Activated CD8-positive, alpha-beta memory T cell treated with anti-CD3 and anti-CD28 coated beads for 36 hours (primary cell): ENCODE measurements around the gene BARHL1. TPM values are rescaled to one million over a fixed set of nuclear protein-coding genes. Genes with fewer than 3 reads are reported as not detected.

ENCODE experiments used
- CTCF ChIA-PET: fragments of 350-600 bp; sonication (Branson Sonifier 250); formaldehyde crosslinking; loops from one replicate; lab custom pipeline; 2021; ENCODE audit warnings: antibody characterized with exemption; lab: Charles Lee
- POLR2A ChIA-PET: fragments of 350-600 bp; sonication (Branson Sonifier 250); formaldehyde crosslinking; loops from one replicate; lab custom pipeline; 2021; ENCODE audit warnings: antibody characterized with exemption; lab: Charles Lee
- total RNA-seq, 2 experiments: library from RNA; stranded (reverse); gene quantifications; one replicate each; pipeline ENCODE4 v1.2.3, GENCODE V29; 2021

BARHL1 gene
- total RNA-seq, 2 experiments from 2014 or later = not detected

GRCh38 chr9:132597073-132597775 is 14.8 kb downstream of the BARHL1 start:
- POLR2A ChIA-PET = no interaction called here
- CTCF ChIA-PET = no interaction called here

GRCh38 chr9:132600326-132600984 is 18.0 kb downstream of the BARHL1 start:
- CTCF ChIA-PET = interaction anchor here (0.7 kb wide), 1 partner anchor 172 kb away, joined by 3 read pairs; no protein-coding TSS in a partner anchor
- POLR2A ChIA-PET = no interaction called here

GRCh38 chr9:132602207-132602606 is 19.8 kb downstream of the BARHL1 start:
- POLR2A ChIA-PET = no interaction called here
- CTCF ChIA-PET = no interaction called here

GRCh38 chr9:132605387-132605786 is 23.0 kb downstream of the BARHL1 start:
- CTCF ChIA-PET = no interaction called here
- POLR2A ChIA-PET = no interaction called here

GRCh38 chr9:132606066-132606465 is 23.7 kb downstream of the BARHL1 start:
- POLR2A ChIA-PET = no interaction called here
- CTCF ChIA-PET = no interaction called here

- CTCF ChIA-PET = interaction anchor here (1.0 kb wide), 1 partner anchor 179 kb away, joined by 4 read pairs; no protein-coding TSS in a partner anchor
Measured at GRCh38 chr9:132609184-132609583, 26.8 kb downstream of the BARHL1 start.

GRCh38 chr9:132609829-132610228 is 27.4 kb downstream of the BARHL1 start:
- CTCF ChIA-PET = interaction anchor here (1.0 kb wide), 1 partner anchor 179 kb away, joined by 4 read pairs; no protein-coding TSS in a partner anchor
- POLR2A ChIA-PET = no interaction called here

More at GRCh38 chr9:132609184-132609583, 26.8 kb downstream of the BARHL1 start:
- POLR2A ChIA-PET = no interaction called here

- ChIA-PET CTCF (no interaction called here), POLR2A (no interaction called here)
Measured at GRCh38 chr9:132610661-132611060, 28.3 kb downstream of the BARHL1 start.

GRCh38 chr9:132614324-132614723 is 31.9 kb downstream of the BARHL1 start:
- ChIA-PET CTCF (no interaction called here), POLR2A (no interaction called here)

GRCh38 chr9:132615774-132616173 is 33.4 kb downstream of the BARHL1 start:
- ChIA-PET POLR2A (no interaction called here), CTCF (no interaction called here)

GRCh38 chr9:132616725-132617124 is 34.3 kb downstream of the BARHL1 start:
- POLR2A ChIA-PET = no interaction called here
- CTCF ChIA-PET = no interaction called here

- CTCF ChIA-PET = no interaction called here
Measured at GRCh38 chr9:132622159-132622558, 39.8 kb downstream of the BARHL1 start.

GRCh38 chr9:132626285-132626684 is 43.9 kb downstream of the BARHL1 start:
- CTCF ChIA-PET = no interaction called here

More at GRCh38 chr9:132622159-132622558, 39.8 kb downstream of the BARHL1 start:
- POLR2A ChIA-PET = no interaction called here

GRCh38 chr9:132627106-132627505 is 44.7 kb downstream of the BARHL1 start:
- CTCF ChIA-PET = no interaction called here

More at GRCh38 chr9:132626285-132626684, 43.9 kb downstream of the BARHL1 start:
- POLR2A ChIA-PET = no interaction called here

GRCh38 chr9:132627594-132627993 is 45.2 kb downstream of the BARHL1 start:
- ChIA-PET POLR2A (no interaction called here), CTCF (no interaction called here)

More at GRCh38 chr9:132627106-132627505, 44.7 kb downstream of the BARHL1 start:
- POLR2A ChIA-PET = no interaction called here

GRCh38 chr9:132628746-132629145 is 46.3 kb downstream of the BARHL1 start:
- ChIA-PET POLR2A (no interaction called here), CTCF (no interaction called here)

- CTCF ChIA-PET = no interaction called here
- POLR2A ChIA-PET = no interaction called here
Measured at GRCh38 chr9:132630116-132630515, 47.7 kb downstream of the BARHL1 start.

- CTCF ChIA-PET = no interaction called here
- POLR2A ChIA-PET = no interaction called here
Measured at GRCh38 chr9:132630811-132631210, 48.4 kb downstream of the BARHL1 start.

- ChIA-PET CTCF (no interaction called here), POLR2A (no interaction called here)
Measured at GRCh38 chr9:132631280-132631679, 48.9 kb downstream of the BARHL1 start.

- ChIA-PET CTCF (no interaction called here), POLR2A (no interaction called here)
Measured at GRCh38 chr9:132631685-132632084, 49.3 kb downstream of the BARHL1 start.
